Measurements from ENCODE around the gene URI1.

DNA sequence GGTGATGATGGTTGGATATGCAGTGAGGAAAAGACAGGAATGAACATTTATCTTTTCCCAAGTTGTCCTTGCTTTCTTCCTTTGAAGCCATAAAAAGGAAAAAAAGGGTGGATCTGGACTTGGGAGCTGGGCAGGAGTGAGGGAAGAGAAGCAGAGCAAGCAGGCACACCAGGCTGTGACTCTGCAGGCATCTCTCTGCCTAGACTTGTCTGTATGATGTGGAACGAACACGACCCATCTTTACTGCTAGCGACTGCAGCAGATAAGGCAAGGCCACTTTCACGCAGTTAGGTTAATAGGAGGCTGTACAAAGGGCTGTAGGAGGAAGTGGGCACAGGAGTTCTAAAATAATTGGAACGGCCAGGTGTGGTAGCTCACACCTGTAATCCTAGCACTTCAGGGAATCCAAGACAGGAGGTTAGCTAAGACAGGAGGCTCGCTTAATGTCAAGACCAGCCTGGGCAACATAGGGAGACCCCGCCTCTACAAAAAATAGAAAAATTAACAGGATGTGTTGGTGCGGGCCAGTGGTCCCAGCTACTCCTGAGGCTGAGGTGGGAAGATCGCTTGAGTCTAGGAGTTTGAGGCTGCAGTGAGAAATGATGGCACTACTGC lies 961 bp upstream of the URI1 start:
- TF ChIP-seq, protein P1, sequence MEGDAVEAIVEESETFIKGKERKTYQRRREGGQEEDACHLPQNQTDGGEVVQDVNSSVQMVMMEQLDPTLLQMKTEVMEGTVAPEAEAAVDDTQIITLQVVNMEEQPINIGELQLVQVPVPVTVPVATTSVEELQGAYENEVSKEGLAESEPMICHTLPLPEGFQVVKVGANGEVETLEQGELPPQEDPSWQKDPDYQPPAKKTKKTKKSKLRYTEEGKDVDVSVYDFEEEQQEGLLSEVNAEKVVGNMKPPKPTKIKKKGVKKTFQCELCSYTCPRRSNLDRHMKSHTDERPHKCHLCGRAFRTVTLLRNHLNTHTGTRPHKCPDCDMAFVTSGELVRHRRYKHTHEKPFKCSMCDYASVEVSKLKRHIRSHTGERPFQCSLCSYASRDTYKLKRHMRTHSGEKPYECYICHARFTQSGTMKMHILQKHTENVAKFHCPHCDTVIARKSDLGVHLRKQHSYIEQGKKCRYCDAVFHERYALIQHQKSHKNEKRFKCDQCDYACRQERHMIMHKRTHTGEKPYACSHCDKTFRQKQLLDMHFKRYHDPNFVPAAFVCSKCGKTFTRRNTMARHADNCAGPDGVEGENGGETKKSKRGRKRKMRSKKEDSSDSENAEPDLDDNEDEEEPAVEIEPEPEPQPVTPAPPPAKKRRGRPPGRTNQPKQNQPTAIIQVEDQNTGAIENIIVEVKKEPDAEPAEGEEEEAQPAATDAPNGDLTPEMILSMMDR (IDR thresholded peaks at IDR 0.05; ENCODE audit: low read depth, low read length): no peak
- TF ChIP-seq POLR2A (IDR thresholded peaks at IDR 0.05; ENCODE audit: extremely low read depth, insufficient read length) (no peak), MYC (IDR thresholded peaks at IDR 0.05; ENCODE audit: low read depth, low read length) (no peak)
- TF ChIP-seq, protein P2, sequence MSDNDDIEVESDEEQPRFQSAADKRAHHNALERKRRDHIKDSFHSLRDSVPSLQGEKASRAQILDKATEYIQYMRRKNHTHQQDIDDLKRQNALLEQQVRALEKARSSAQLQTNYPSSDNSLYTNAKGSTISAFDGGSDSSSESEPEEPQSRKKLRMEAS (IDR thresholded peaks at IDR 0.05; ENCODE audit: low read depth, low read length): no peak
